GM12878 (cell line): ENCODE measurements around the gene SVOP. TPM values are rescaled to one million over a fixed set of nuclear protein-coding genes. Genes with fewer than 3 reads are reported as not detected.

ENCODE experiments used
- ATAC-seq: fragments of 200-7000 bp; cut with Tn5 transposase; 3 replicates; pipeline ENCODE4 v1.9.1; 2020; ENCODE audit warnings: mild to moderate bottlenecking, moderate library complexity
- BruUV-seq: library from RNA; stranded (reverse); fragments of 400-500 nt; replicated peaks from 2 replicates; lab custom pipeline; 2021; lab: Mats Ljungman, UMichigan
- CTCF ChIA-PET: fragments of 300-600 bp; sonication (Branson Sonifier 250); formaldehyde crosslinking; extraction: SDS; loops from one replicate; lab custom pipeline; 2021; ENCODE audit warnings: inconsistent platforms; lab: Yijun Ruan, JAX
- POLR2A ChIA-PET: fragments of 350-600 bp; formaldehyde crosslinking; extraction: SDS; loops from one replicate; lab custom pipeline; 2021; ENCODE audit warnings: inconsistent platforms; lab: Charles Lee
- RAD21 ChIA-PET: fragments of 300-600 bp; sonication (Branson Sonifier 250); formaldehyde crosslinking; loops from one replicate; lab custom pipeline; 2023; ENCODE audit warnings: antibody characterized with exemption; ENCODE audit not compliant: unreplicated experiment; lab: Charles Lee
- SMC1A ChIA-PET: fragments of 300-600 bp; sonication (Branson Sonifier 250); formaldehyde crosslinking; loops from one replicate; lab custom pipeline; 2023; ENCODE audit not compliant: unreplicated experiment, uncharacterized antibody; lab: Charles Lee
- DNase-seq: peaks from one replicate; pipeline ENCODE4 v3.0.0-alpha.2; 2011; ENCODE audit warnings: low read depth, low spot score
- FAIRE-seq: peaks from 3 replicates; lab custom pipeline; 2011; peaks lifted over from hg19 to GRCh38; lab: Jason Lieb, UNC
- H2AFZ ChIP-seq: 2 replicates; pipeline ENCODE4 v1.6.0; 2011; ENCODE audit warnings: low read depth, low read length, control low read depth; ENCODE audit not compliant: control insufficient read depth
- H3K27ac ChIP-seq: 2 replicates; pipeline ENCODE4 v1.5.1; 2011; ENCODE audit warnings: control low read depth; ENCODE audit not compliant: control insufficient read depth, insufficient read depth
- H3K27me3 ChIP-seq, 2 experiments: replicated peaks in 1 of 2; 2 replicates each; pipeline versions ENCODE4 v1.6.0 to v1.6.1; 2011; ENCODE audit warnings: low read length in 1 of 2; ENCODE audit not compliant: control insufficient read depth in 2 of 2, insufficient read depth in 2 of 2
- H3K36me3 ChIP-seq, 2 experiments: 2 replicates each; pipeline ENCODE4 v1.5.1; 2011; ENCODE audit warnings: low read length in 1 of 2; ENCODE audit not compliant: control insufficient read depth in 2 of 2, insufficient read depth in 2 of 2
- H3K4me1 ChIP-seq: 2 replicates; pipeline ENCODE4 v1.6.1; 2011; ENCODE audit warnings: mild to moderate bottlenecking, low read length, moderate library complexity, mixed read lengths; ENCODE audit not compliant: control insufficient read depth, insufficient read depth
- H3K4me2 ChIP-seq: 2 replicates; pipeline ENCODE4 v1.6.0; 2011; ENCODE audit warnings: control low read depth; ENCODE audit not compliant: control insufficient read depth, insufficient read depth
- H3K4me3 ChIP-seq: fragments of 200-600 bp; sonication (generic); 2 replicates; pipeline ENCODE4 v1.5.1; 2016
- H3K79me2 ChIP-seq: 2 replicates; pipeline ENCODE4 v1.6.0; 2011; ENCODE audit warnings: low read length; ENCODE audit not compliant: control insufficient read depth, insufficient read depth
- H3K9ac ChIP-seq: 2 replicates; pipeline ENCODE4 v1.8.0; 2011; ENCODE audit warnings: low read length, control low read depth, mixed read lengths; ENCODE audit not compliant: control insufficient read depth, insufficient read depth
- H3K9me3 ChIP-seq: replicated peaks from 3 replicates; pipeline ENCODE4 v1.5.1; 2011; ENCODE audit warnings: mild to moderate bottlenecking, low read length; ENCODE audit not compliant: control insufficient read depth, insufficient read depth
- H4K20me1 ChIP-seq: 2 replicates; pipeline ENCODE4 v1.6.0; 2011; ENCODE audit not compliant: control insufficient read depth, insufficient read depth
- BACH1 ChIP-seq: fragments of 450-650 bp; IDR thresholded peaks from 2 replicates; pipeline ENCODE4 v1.6.1; 2017; ENCODE audit warnings: mild to moderate bottlenecking, borderline replicate concordance
- EZH2 ChIP-seq: IDR thresholded peaks from 2 replicates; pipeline ENCODE4 v1.6.1; 2012; ENCODE audit warnings: low read depth, mild to moderate bottlenecking, control low read depth, inconsistent platforms, low read length, borderline replicate concordance; ENCODE audit not compliant: control insufficient read depth
- HSF1 ChIP-seq: fragments of 150-350 bp; IDR thresholded peaks from 2 replicates; pipeline ENCODE4 v1.6.1; 2014; ENCODE audit warnings: mild to moderate bottlenecking, low read depth, low read length
- MEF2B ChIP-seq: fragments of 450-650 bp; IDR thresholded peaks from 2 replicates; pipeline ENCODE4 v1.6.1; 2018; ENCODE audit warnings: mild to moderate bottlenecking, moderate library complexity; ENCODE audit not compliant: partially characterized antibody, poor library complexity, severe bottlenecking
- MLLT1 ChIP-seq: fragments of 450-650 bp; IDR thresholded peaks from 2 replicates; pipeline ENCODE4 v1.6.1; 2016; ENCODE audit warnings: mild to moderate bottlenecking
- MYC ChIP-seq: IDR thresholded peaks from 2 replicates; pipeline ENCODE4 v1.6.1; 2011; ENCODE audit warnings: mild to moderate bottlenecking, low read length, moderate library complexity, inconsistent platforms; ENCODE audit not compliant: insufficient read depth, insufficient replicate concordance, insufficient read length, severe bottlenecking
- POU2F2 ChIP-seq: IDR thresholded peaks from 3 replicates; pipeline ENCODE4 v1.6.1; 2011; ENCODE audit warnings: low read depth, mild to moderate bottlenecking, low read length, borderline replicate concordance
- RCOR1 ChIP-seq: conservative IDR thresholded peaks from 2 replicates; pipeline ENCODE4 v1.6.1; 2012; ENCODE audit warnings: low read depth, low read length, improper control_type of control experiment
- RELB ChIP-seq: fragments of 450-650 bp; IDR thresholded peaks from 2 replicates; pipeline ENCODE4 v1.6.1; 2017; ENCODE audit warnings: low read depth, mild to moderate bottlenecking, moderate library complexity
- SIX5 ChIP-seq: IDR thresholded peaks from 2 replicates; pipeline ENCODE4 v1.6.1; 2011; ENCODE audit warnings: mild to moderate bottlenecking, low read depth, low read length, moderate library complexity; ENCODE audit not compliant: severe bottlenecking
- SMAD5 ChIP-seq: IDR thresholded peaks from 2 replicates; pipeline ENCODE4 v1.6.1; 2016; ENCODE audit warnings: antibody characterized with exemption, low read depth
- SMARCA5 ChIP-seq: fragments of 450-650 bp; IDR thresholded peaks from 2 replicates; pipeline ENCODE4 v1.6.1; 2017; ENCODE audit warnings: mild to moderate bottlenecking
- STAT3 ChIP-seq: IDR thresholded peaks from 2 replicates; pipeline ENCODE4 v1.6.1; 2011; ENCODE audit warnings: low read depth, low read length, improper control_type of control experiment
- SUZ12 ChIP-seq: fragments of 200-600 bp; sonication (generic); IDR thresholded peaks from one replicate; pipeline ENCODE4 v1.6.1; 2018; ENCODE audit warnings: antibody characterized with exemption, mild to moderate bottlenecking; ENCODE audit not compliant: unreplicated experiment
- TCF3 ChIP-seq: IDR thresholded peaks from 2 replicates; pipeline ENCODE4 v1.6.1; 2012; ENCODE audit warnings: low read depth, mild to moderate bottlenecking, low read length, borderline replicate concordance; ENCODE audit not compliant: insufficient read depth
- TCF7 ChIP-seq: IDR thresholded peaks from 2 replicates; pipeline ENCODE4 v1.6.1; 2014; ENCODE audit warnings: antibody characterized with exemption, borderline replicate concordance
- WGBS: methylation state at CpG from one replicate; pipeline ENCODE4 v1.1.6; 2016; ENCODE audit warnings: low lambda C conversion rate; ENCODE audit not compliant: insufficient replicate concordance, insufficient coverage; ENCODE audit errors: missing lambda C conversion rate; 5-methylcytosine and 5-hydroxymethylcytosine counted together
- in situ Hi-C: fragments of 300-500 bp; cut with MboI; formaldehyde crosslinking; loops from 9 replicates; pipeline ENCODE4 v1.14.3; 2018; ENCODE audit warnings: mixed read lengths
- intact Hi-C: fragments of 100-400 bp; cut with micrococcal nuclease; formaldehyde crosslinking; loops from one replicate; pipeline ENCODE4 v1.14.2; 2022; ENCODE audit not compliant: unreplicated experiment
- polyA plus RNA-seq, 11 experiments: library from polyadenylated mRNA; depleted of rRNA in 4 of 11; unstranded in 6 of 11; stranded (reverse) in 5 of 11; fragments of >200 nt; fragmentation: Nextera tagmentation in 4 of 11; fragmentation: Illumina TruSeq in 1 of 11; extraction: Ambion mirVana in 4 of 11; extraction: Trizol in 1 of 11; gene quantifications; 1 replicate in 1 of 11; 2 replicates in 10 of 11; pipeline versions ENCODE4 v1.2.1 to v1.2.3, GENCODE V29; 2011 to 2016; ENCODE audit warnings: inconsistent platforms in 2 of 11, missing spikeins in 2 of 11, low read depth in 1 of 11
- total RNA-seq, 4 experiments: library from RNA; depleted of rRNA in 3 of 4; stranded (reverse); fragments of >200 nt in 3 of 4; fragmentation: Illumina TruSeq in 1 of 4; extraction: Trizol in 1 of 4; gene quantifications; 2 replicates each; pipeline versions ENCODE4 v1.2.1 to v1.2.3, GENCODE V29; 2013 to 2021

Gene SVOP
- total and polyA plus RNA-seq, 10 of the 15 experiments (the other 5 are each of a cell fraction or from before 2014, with no cell fraction given) = under 0.01 TPM; not detected in 9

- SMC1A ChIA-PET = no interaction called here
- CTCF ChIA-PET = no interaction called here
- TF ChIP-seq EZH2 (no peak), SMARCA5 (no peak), RELB (no peak), SIX5 (no peak), TCF3 (no peak), MEF2B (no peak), BACH1 (no peak), MLLT1 (no peak), SMAD5 (no peak), POU2F2 (no peak), STAT3 (no peak), RCOR1 (no peak), HSF1 (no peak), TCF7 (no peak), SUZ12 (no peak), MYC (no peak)
Measured at GRCh38 chr12:109033239-109034196, 12.7 kb upstream of the SVOP start.

More at GRCh38 chr12:109033239-109034196, 12.7 kb upstream of the SVOP start:
- H3K27me3 ChIP-seq = no peaks in the 10 kb centered on the region; a peak in 1 of 4 replicates
- FAIRE-seq = no peak
- no peak for DNase-seq
- intact Hi-C loops (no loop called here), in situ Hi-C loops (no loop called here)
- H3K79me2 ChIP-seq = no peaks in the 10 kb centered on the region
- no peak for ATAC-seq
- ChIA-PET POLR2A (no interaction called here), RAD21 (no interaction called here)
- H3K4me1 ChIP-seq = no peaks in the 10 kb centered on the region
- no peak overlapping the region for H3K27ac ChIP-seq
- no peaks in the 10 kb centered on the region; the same call in 2 of the 3 replicates for H3K9me3 ChIP-seq
- 16% methylated on average over 7 of the region's 7 CpGs for WGBS
- H2AFZ ChIP-seq = no peak overlapping the region
- no peak overlapping the region for H3K9ac ChIP-seq
- H3K4me2 ChIP-seq = no peak overlapping the region
- no TSS peak for BruUV-seq
- H4K20me1 ChIP-seq = no peaks in the 10 kb centered on the region
- no peaks in the 10 kb centered on the region for H3K36me3 ChIP-seq
- no peak overlapping the region for H3K4me3 ChIP-seq
